NCI-H187 treated with DMSO at 0.1 percent for 48 hours (cell line): ENCODE data around the gene TC2N.
"Not testable (repeated sequence)": the region's sequence is repeated elsewhere in the genome, so short reads cannot be mapped to it uniquely, and the experiment has no call there.

Experiments
- DNase-seq: peaks from one replicate; lab custom pipeline; 2025; lab: John Stamatoyannopoulos, UW

TC2N gene

DNA sequence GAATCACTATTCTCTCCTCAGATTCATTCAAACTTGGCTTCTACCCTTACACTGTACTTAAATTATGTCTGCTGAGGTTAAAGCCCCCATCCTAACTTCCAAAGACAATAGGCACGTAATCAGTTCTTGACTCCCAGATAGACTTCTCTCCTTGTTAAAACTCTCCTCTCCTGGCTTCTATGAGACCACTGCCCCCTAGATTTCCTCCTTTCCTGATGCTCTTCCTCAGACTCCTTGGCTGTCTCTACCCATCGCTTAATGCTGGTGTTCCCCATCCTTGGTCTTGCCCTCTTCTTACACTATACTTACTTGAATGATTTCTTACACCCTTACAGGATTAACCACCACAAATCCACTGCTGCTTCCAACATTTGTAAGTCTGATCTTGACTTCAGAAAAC is 32.8 kb downstream of the TC2N start:
- DNase-seq: no peak

DNA sequence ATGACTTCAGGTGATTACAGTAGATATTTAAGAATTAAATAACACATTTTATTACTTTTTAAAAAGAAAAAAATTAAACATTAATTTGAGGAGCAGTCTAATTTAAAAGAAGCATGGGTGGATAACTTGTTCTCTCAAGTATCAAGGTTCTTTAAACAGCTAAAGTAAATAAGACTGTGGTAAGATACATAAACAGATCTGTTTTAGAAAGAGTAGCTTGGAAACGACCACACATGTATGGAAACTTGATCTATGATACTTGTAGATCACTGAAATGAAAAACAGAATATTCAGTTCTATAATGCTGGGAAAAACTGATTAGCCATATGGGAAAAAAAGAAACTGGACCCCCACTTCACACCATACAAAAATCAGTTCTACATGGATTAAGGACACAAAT is 36.0 kb downstream of the TC2N start:
- DNase-seq: no peak

DNA sequence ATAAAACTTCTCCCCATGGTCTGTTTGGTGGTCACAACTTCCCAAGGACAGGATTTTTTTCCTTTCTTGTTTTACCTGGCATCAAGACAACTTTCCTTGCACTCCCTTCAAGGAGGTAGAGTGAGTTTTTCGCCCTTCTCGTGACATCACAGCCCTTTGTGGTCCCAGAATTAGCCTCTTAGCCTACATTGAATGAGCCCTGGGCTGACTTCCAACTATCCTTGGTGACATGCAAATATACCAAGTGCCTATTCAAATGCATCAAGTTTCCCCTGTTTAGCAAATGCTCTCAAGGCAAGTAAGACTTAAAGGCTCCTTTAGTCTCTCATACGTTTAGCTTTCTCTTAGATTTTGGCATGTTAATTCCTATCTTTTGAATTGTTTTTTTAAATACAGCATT is 36.6 kb downstream of the TC2N start:
- peak; percentile 38 for DNase-seq

DNA sequence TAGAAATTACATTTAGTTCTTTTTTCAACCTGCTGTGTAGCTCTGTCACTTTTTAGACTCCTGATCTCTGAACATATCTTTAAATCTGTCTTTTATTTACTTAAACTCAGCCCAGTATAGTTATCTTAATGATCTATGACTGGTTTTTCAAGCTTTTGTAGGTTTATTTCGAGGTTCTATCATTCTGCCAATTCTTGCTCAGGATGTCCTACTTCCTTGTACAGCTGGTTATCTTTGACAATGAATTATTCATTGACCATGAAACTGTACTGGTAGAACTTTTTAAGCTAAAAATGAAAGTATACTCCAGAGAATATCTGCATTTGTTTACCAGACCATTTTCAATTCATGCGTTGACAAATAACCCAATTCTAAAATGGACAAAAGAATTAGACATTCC is 37.8 kb downstream of the TC2N start:
- no peak for DNase-seq

DNA sequence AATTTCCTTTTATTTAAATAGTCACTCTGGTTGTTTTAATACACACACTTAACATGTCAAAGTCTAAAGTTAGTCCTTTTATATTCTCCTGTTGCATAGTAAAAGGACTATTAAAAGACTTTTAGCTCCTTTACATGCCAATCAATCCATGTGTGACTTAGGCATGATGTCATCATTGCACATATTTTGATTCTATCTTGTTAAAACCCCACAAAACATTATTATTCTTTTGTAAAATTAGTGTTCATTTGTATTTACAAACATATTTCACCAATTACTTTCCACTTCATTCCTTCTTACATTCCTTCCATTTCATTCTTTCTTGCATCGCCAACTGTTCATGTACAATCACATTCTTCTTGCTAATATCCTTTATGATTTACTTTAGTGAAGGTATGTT is 39.6 kb downstream of the TC2N start:
- DNase-seq: no peak

DNA sequence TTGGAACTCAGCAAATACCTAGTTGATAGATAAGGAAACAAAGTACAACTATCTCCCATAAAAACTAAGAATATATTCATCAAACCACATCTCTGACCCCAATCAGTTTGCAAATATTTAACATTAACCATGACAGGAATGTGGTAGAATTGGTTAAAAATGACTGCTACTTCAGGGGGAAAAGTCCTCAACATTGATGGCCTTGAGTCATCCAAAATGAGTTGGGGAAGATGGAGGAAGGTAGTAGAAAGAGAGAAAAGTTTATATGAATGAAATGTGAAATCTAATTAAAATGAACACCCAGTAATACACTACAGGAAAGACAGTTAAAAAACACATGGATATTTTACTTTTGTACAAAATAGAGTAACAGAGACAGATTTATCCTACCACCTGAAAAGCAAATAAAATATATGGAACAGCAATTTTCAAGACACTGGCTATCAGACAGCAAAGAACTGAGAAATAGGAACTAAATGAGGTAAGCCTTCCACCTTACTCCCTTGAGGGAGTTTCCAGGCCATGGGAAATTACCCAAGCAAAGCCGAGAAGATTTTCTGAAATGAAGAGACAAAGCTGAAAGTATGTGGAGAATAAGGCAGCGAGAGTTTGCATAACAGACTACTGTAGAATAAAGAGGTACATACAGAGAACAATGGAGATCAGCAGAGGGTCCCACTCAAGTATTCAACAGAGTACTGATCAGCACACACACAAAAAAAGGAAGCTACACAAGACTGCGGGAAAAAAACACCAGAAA is 49.6 kb downstream of the TC2N start:
- DNase-seq: no peak

DNA sequence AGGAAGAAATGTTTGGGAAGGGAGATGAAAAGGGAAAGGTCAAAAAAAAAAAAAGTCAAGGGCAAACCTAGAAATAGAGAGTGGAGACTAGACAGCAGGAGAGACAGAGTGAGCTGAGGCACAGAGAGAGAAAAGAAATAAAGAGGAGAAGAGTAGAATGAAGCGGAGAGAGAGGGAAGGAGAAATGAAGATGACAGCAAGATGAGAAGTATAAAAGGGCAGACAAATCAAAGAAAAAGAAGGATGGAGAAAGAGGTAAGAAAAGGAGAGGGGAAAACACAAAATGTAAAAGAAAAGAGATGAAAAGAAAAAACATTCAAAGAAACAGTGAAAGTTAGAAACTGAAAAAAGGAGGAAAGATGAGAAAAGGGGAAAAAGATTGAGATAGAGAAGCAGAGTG is 53.0 kb downstream of the TC2N start:
- DNase-seq: no peak

DNA sequence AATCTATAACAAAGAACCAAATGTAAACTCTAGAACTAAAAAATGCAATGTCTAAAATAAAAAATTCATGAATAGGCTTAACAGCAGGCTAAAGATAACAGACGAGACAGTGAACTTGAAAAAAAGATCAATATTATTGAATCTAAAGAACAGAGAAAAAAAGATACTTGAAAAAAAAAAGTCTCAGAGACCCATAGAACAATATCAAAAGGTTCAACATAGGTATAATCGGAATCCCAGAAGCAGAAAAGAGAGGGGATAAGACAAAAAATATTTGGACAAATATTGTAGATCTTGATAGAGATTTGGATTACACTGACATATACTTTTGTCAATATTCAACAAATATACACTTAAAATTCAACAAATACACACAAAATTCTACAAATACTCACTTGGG is 56.6 kb downstream of the TC2N start:
- no peak for DNase-seq

DNA sequence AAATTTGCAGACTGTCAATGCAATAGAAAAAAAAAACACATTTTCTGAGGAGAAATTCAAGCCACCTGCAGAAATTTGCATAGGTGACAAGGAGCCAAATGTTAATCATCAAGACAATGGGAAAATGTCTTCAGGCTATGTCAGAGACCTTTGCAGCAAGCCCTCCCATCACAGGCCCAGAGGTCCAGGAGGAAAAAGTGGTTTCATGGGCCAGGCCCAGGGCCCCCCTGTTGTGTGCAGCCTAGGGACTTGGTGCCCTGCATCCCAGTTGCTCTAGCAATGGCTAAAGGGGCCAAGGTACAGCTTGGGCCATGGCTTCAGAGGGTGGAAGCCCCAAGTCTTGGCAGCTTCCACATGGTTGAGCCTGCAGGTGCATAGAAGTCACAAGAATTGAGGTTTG is 60.6 kb downstream of the TC2N start:
- DNase-seq: no peak

DNA sequence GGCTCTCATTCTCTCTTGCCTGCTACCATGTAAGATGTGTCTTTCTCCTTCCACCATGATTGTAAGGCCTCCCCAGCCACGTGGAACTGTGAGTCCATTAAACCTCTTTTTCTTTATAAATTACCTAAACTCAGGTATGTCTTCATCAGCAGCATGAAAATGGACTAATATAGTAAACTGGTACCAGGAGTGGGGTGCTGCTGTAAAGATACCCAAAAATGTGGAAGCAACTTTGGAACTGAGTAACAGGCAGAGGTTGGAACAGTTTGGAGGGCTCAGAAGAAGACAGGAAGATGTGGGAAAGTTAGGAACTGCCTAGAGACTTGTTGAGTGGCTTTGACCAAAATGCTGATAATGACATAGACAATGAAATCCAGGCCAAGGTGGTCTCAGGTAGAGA is 61.2 kb downstream of the TC2N start:
- not testable (repeated sequence) for DNase-seq

DNA sequence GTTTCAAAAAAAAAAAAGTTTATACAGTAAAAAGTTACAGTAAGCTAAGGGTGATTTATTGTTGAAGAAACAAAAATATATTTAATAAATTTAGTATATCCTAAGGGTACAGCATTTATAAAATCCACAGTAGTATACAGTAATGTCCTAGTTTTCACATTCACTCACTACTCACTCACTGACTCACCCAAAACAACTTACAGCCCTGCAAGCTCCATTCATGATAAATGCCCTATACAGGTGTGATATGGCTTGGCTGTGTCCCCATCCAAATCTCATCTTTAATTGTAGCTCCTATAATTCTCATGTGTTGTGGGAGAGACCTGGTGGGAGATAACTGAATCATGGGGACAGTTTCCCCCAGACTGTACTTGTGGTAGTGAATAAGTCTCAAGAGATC is 61.7 kb downstream of the TC2N start:
- no peak for DNase-seq

DNA sequence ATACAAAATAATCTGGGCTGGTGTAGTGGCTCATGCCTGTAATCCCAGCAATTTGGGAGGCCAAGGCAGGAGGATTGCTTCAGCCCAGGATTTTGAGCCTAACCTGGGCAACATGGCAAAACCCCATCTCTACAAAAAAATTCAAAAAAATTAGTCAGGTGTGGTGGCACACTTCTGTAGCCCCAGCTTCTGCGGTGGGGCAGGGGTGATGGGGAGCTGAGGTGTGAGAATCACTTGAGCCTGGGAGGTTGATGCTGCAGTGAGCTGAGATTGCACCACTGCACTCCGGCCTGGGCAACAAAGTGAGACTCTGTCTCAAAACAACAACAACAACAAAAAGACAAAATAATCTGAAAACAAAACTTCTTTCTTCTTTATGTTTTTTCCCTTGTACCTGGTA is 66.0 kb downstream of the TC2N start:
- DNase-seq: no peak

DNA sequence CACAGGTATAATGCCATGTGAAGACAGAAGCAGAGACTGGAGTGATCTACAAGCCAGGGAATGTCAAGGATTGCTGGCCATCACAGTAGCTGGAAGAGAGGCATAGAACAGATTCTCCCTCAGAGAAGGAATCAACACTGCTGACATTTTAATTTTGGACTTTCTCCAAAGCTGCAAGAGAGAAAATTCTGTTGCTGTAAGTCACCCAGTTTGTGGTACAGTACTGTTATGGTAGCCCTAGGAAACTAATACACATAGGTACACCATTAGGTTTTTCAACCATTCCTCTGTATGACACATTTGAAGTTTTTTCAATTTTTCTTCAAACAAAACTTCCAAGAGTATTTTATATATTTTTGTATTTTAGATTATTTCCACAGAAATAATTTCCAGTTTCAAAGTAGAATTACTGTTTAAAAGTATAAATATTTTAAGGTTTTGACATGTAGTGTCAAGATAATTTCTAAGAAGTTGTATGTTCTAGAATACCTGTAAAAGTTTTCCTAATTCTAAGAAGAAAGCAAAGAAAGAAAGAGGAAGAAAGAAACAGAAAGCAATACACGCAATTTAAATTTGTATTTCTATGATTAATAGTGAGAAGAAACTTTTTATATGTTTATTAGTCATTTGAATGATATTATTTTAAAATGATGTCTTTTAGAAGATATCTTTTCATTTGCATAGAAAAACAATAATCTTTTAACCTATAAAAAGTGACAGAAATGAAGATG is 70.6 kb downstream of the TC2N start:
- no peak for DNase-seq

DNA sequence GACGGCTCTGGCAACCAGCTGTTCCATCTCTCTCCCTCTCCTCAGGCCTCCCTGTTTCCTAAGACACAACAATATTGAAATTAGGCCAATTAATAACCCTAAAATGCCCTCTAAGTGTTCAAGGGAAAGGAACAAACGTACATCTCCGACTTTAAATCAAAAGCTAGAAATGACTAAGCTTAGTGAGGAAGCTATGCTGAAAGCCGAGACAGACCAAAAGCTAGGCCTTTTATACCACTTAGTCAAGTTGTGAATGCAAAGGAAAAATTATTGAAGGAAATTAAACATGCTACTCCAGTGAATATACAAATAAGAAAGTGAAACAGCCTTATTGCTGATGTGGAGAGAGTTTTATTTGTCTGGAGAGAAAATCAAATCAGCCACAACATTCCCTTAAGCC is 73.6 kb downstream of the TC2N start:
- DNase-seq: no peak

DNA sequence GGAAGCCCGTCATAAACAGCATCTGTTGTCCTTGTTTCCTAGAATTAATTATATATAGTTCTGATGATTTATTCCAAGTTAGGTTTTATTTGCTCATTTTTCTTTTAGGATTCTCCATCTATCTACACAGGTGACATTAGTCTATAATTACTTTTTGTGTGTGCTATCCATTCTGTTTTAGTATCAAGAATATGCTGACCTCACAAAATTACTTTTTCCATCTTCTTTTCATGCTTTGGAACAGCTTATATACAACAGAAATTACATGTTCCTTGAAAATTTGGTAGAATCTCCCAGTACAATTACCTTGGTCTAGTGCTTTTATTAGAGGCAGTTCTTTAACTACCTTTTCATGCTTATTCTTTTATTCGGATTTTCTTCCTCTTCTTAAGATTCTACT is 81.1 kb downstream of the TC2N start:
- no peak for DNase-seq

DNA sequence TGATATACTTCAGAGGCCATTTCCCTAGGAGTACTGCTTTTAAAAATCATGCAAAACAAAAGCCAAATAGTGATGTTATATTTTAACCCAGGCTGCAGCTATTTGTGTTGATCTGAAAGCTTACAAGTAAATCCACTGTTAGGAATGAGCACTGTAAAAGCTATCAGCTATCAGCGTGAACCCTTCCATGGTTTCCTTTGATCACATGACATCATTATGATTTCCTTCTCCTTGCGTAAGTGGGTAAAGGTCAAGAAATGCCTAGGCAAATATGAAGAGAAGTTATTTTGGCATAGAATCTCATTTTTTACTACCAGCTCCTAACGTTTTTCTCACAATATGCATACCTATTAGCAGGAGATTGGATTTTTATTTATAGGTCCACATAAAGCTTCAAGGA is 86.9 kb downstream of the TC2N start:
- DNase-seq: no peak

DNA sequence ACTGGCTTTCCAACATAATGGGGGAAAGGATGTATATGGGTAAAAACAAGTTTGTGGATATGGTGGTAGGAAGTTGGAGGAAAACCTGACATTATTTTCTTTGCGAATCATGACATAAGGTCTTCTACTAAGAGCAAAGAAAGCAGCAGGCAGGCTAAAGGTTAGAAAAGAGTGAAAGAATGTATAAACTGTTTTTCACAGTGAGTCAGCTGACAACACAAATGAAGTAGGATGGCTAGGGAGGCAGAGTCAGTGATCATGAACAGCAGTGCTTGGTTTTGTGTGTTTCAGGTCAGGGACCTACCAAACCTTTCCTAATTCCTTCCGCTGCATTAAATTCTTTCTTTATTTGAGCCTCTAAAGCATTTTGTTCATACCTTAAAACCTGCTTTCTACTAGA is 89.1 kb downstream of the TC2N start:
- DNase-seq: no peak

DNA sequence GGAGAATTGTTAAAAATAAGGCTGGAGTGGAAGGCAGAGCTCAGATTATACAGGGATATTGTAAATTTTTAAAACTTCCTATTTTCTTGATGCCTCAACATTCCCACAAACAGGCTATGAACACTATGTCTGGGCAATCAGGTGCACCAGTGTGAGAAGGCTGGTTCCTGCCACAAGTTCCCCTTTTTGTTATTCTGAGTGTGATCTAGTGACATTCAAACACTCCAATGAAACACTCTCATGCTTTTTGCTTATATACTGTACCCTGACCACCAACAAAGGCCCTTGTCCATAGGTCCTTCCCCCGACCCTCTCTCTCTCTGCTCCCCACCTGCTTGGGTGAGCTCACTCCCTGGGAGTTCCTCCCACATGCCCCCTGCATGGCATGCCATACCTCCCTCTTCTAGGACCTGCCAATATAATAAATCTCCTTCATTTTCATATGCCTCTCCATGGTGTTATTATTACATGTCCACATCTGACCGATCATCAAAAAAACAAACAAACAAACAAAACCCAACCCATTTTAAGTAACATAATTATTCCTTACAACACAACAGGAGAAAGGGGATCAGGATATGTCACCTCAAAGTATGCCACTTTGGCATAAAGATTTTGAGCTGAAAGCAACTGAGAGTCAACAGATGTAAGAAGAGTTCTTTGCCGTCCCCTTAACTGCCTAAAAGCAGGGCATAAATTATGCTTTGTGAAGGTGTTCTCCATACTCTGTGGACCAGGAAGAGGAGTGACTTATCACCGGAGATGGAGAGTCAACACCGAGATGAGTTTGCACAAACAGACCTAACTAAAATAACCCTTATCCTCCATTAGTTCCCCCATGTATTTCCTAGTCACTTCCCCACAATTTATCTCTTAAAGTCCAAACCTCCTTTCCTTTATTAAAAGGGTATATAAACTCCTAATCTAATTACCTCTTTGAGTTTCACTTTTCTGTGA is 92.9 kb downstream of the TC2N start:
- DNase-seq: no peak

DNA sequence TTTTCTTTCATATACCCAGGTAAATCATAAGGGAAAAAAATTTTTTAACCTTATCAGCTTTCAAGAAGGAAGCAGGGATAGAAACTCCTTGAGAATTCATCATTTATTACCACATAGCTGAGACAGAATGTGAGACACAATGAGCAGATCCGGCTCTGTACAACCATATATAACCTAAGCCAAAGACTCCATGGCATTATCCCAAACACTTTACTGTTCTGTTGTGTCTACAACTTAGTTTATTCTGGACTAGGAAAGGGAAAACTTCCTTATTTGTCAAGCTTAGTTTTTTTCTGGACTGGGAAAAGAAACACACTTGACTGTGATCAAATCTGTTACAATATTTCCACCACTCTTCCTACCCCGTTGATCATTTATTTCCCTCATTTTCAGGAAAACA is 97.2 kb downstream of the TC2N start:
- no peak for DNase-seq

DNA sequence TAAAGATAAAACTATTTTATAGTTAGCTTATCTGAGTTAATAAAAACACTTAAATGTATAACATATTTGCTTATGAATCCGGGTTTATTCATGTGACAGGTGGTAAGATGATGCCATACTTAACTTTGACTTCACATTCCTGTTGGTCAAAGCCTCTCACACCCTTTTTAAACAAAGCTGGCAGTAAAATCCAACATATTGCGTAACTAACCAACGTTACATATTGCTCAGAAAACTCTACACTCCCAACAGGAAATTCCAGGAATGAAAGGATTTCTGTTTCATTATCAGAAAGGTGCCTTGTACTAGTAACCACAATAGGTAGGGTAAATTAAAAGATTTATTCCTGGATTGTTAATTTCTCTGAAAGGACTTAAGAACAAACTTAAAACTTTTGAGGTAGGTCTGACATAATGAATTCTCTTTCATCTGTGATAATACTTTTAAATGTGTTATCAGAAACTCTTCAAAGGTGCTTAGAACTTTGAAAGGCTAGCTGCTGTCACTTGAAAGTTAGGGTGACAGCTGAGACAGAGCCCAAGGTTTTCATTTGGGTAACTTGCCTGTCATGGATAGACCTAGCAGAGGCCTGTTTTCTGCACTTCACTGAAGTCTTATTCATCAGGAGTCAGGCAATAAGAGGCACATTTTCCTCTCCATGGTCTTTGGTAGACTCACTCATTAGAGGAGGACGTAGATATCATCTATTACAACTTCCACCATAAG is 111.6 kb downstream of the TC2N start:
- DNase-seq: no peak

DNA sequence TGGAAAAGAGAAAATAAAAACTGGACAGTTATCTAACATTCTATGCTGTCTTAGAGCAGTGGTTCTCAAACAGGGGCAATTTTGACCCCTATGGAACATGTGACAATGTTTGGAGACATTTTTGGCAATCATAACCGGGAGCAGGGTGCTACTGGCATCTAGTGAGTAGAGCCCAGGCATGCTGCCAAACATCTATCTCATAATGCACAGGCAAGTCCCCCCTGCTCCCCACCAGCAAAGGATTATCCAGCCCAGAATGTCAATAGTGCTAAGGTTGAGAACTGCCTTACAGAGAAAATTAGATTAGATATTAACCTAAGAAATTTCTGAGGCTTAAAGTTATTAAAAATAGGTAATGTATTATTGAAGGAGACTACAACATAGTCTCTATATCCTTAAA is 112.5 kb downstream of the TC2N start:
- no peak for DNase-seq

DNA sequence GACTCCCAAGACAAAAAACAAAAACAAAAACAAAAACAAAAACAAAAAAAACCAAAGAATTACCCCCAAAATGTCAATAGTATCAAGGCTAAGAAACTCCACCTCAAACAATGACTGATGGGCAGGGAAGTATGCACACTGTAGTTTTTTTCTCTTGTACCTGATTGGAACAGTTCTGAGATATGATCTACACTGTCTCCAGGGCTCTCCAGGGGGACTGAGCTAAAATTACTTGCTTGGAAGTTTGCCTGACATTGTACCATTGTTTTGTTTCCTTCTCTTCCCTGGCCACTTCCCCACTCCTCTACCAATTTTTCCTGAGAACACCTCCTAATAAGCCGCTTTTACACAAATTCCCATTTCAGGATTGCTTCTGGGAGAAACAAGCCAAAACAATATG is 113.2 kb downstream of the TC2N start:
- DNase-seq: no peak
